Stimulated activated CD8-positive, alpha-beta memory T cell treated with anti-CD3 and anti-CD28 coated beads, Interleukin-12 subunit alpha, Interleukin-12 subunit beta, amount 100 ng/mL, for 4 hours (primary cell): ENCODE results near the gene AGAP3.

Source experiments
- DNase-seq: peaks from one replicate; pipeline ENCODE4 v3.0.0-alpha.2; 2020; ENCODE audit warnings: low read depth

AGAP3 gene

DNA sequence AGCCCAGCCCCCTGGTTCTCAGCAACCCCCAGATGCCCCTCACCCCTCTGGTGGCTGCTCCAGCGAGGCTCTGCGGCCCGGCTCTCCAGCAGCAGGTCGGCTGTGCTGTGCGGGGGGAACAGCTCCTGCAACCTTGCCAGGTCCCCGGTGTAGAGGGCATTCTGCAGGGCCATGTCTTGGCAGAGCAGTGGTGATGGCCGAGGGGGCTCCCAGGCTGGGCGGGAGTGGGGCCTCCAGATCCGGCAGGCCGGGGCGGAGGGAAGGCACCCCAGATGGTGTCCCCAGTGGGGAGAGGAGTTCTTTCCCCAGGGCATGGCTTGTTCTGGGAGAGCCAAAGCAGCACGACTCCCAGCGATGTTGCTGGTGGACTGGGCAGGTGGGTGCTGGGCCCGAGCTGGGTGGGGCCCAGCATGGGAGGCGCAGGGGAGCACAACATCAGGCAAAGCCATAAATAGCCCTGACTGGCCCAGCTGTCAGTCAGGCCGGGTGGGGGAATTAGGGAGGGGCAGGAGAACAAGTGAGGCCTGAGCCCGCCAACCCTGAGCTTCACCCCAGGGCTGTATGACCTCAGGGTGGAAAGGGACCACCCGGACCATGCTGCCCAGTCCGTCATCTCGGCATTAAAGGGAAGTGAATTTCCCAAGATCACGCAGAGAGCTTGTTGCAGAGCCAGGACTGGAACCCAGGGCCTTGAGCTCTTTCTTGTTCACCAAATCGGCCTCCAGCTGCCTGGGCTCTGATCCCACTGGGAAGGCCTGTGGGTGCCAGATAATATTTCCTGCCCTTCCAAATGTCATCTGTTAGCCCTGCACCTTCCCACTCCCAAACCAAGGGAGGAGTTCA, 101.4 kb downstream of the AGAP3 start:
- no peak for DNase-seq

DNA sequence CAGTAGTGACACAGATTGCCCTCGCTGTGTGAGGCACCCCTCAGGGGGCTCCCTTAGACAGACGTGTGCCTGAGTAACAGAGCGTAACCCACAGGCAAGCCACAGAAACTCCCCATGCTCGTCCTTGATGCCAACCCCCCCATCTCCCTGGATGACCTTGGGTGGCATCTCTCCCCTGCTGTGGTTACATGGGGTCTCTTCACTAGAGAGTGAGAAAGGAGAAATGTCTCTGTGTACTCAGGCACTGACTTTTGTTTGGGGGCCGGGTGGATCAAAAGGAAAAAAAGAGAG, 101.9 kb downstream of the AGAP3 start:
- DNase-seq, result no peak

- no peak for DNase-seq
Observed at GRCh38 chr7:151189038-151189437, 102.8 kb downstream of the AGAP3 start.

- DNase-seq, result no peak
Observed at GRCh38 chr7:151191544-151191943, 105.3 kb downstream of the AGAP3 start.

- DNase-seq, result no peak
Observed at GRCh38 chr7:151192002-151192539, 105.8 kb downstream of the AGAP3 start.

- no peak for DNase-seq
Observed at GRCh38 chr7:151193203-151193978, 107.1 kb downstream of the AGAP3 start.
